ENCODE results near the gene HUWE1. TPM values are rescaled to one million over a fixed set of nuclear protein-coding genes. Genes with fewer than 3 reads are reported as not detected.
A peak's percentile ranks its signal among the peaks of the same experiment; 100 is the strongest.
"Not testable (repeated sequence)": the region's sequence is repeated elsewhere in the genome, so short reads cannot be mapped to it uniquely, and the experiment has no call there.

Gene HUWE1
- total RNA-seq, 2 donors from 2014 or later: 111 to 116 TPM

- Histone ChIP-seq H3K36me3 (peaks cover 89% of the 10 kb centered on the region), H3K4me3 (no peak overlapping the region), H3K27me3 (no peaks in the 10 kb centered on the region), H3K4me1 (no peaks in the 10 kb centered on the region), H3K27ac (no peak overlapping the region), H3K9me3 (no peaks in the 10 kb centered on the region)
- TF ChIP-seq CTCF (IDR thresholded peaks at IDR 0.05): no peak
- DNase-seq (ENCODE audit: low spot score): no peak
Observed at GRCh38 chrX:53547668-53548067, 138.9 kb downstream of the HUWE1 start.

DNA sequence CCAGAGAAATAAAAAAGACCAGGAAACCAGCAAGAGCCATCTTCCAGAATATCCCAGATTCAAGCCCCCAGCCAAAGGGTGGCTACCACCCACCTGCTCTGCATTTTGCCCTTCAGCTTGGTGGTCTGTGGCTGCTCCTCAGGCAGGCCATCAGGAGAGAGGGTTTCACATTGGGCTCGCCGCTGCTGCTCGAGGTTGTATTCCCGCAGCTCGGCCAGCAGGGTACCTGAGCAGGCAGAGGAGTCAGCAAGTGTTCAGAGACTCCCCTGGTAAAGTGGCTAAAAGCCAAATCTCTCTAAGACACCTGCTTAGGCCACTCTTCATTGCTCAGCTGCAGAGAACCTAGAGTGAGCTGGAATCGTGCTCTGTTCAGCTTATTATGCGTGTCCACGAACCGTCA, 141.6 kb downstream of the HUWE1 start:
- DNase-seq (ENCODE audit: low spot score): no peak
- Histone ChIP-seq H3K36me3 (peaks cover 88% of the 10 kb centered on the region), H3K9me3 (no peaks in the 10 kb centered on the region), H3K4me1 (no peaks in the 10 kb centered on the region), H3K4me3 (no peak overlapping the region), H3K27me3 (no peaks in the 10 kb centered on the region), H3K27ac (no peak overlapping the region)
- no peak for TF ChIP-seq CTCF (IDR thresholded peaks at IDR 0.05)

DNA sequence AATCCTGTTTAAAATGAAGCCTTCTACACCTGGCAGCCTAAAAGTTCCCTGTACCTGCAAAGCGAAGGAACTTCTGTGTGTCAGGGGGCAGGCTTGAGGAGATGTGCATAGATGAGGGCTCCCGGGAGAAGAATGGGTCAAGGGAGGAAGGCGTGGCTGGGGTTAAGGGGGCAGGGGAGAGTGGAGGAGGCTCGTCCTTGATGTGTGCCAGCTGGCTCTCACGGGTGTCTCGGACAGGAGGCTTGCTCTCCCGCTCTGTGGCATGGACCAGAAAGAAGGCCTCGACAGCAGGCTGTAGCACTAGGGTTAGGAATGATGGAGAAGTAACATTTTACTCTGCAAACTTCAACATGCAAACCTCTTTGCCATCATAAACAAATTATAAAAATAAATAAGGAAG, 147.7 kb downstream of the HUWE1 start:
- Histone ChIP-seq H3K9me3 (no peaks in the 10 kb centered on the region), H3K27ac (no peak overlapping the region), H3K4me3 (no peak overlapping the region), H3K36me3 (peaks cover 90% of the 10 kb centered on the region), H3K27me3 (no peaks in the 10 kb centered on the region), H3K4me1 (no peaks in the 10 kb centered on the region)
- no peak for TF ChIP-seq CTCF (IDR thresholded peaks at IDR 0.05)
- DNase-seq (ENCODE audit: low spot score): no peak

- H3K9me3 ChIP-seq: not testable (repeated sequence)
- H3K36me3 ChIP-seq: peaks cover 36% of the 10 kb centered on the region
Observed at GRCh38 chrX:53531255-53531966, 155.1 kb downstream of the HUWE1 start.

GRCh38 chrX:53526999-53527398, 159.5 kb downstream of the HUWE1 start:
- Histone ChIP-seq H3K27ac (no peak overlapping the region), H3K36me3 (no peaks in the 10 kb centered on the region)
- TF ChIP-seq CTCF (IDR thresholded peaks at IDR 0.05): no peak

More at GRCh38 chrX:53531255-53531966, 155.1 kb downstream of the HUWE1 start:
- DNase-seq (ENCODE audit: low spot score); H3K4me3 ChIP-seq; H3K4me1 ChIP-seq; H3K27me3 ChIP-seq: not testable (repeated sequence)
- peak overlapping the region in 1 of 2 donors; percentile 16 for H3K27ac ChIP-seq

DNA sequence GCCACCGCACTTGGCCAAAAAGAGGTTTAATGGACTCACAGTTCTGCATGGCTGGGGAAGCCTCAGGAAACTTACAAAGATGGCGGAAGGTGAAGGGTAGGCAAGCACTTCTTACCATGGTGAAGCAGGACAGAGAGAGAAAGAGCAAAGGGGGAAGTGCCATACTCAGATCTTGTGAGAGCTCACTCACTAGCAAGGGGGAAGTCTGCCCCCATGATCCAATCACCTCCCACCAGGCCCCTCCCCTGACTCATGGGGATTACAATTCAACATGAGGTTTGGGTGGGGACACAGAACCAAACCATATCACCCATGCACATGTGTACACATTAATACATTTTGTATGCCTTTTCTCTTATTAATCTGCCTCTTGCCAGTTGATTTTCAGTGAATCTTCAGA, 175.2 kb downstream of the HUWE1 start:
- Histone ChIP-seq H3K4me1 (no peaks in the 10 kb centered on the region), H3K36me3 (no peaks in the 10 kb centered on the region), H3K4me3 (no peak overlapping the region), H3K27me3 (no peaks in the 10 kb centered on the region), H3K27ac (no peak overlapping the region), H3K9me3 (no peaks in the 10 kb centered on the region)
- no peak for TF ChIP-seq CTCF (IDR thresholded peaks at IDR 0.05)
- no peak for DNase-seq (ENCODE audit: low spot score)

More at GRCh38 chrX:53526999-53527398, 159.5 kb downstream of the HUWE1 start:
- Histone ChIP-seq H3K9me3 (peaks cover 0 to 9% of the 10 kb centered on the region in 2 donors), H3K4me3 (no peak overlapping the region), H3K4me1 (no peaks in the 10 kb centered on the region), H3K27me3 (no peaks in the 10 kb centered on the region)
- DNase-seq (ENCODE audit: low spot score): no peak

GRCh38 chrX:53504035-53504434, 182.5 kb downstream of the HUWE1 start:
- not testable (repeated sequence) for H3K36me3 ChIP-seq; DNase-seq (ENCODE audit: low spot score); H3K4me3 ChIP-seq; H3K9me3 ChIP-seq; H3K27ac ChIP-seq; H3K27me3 ChIP-seq; H3K4me1 ChIP-seq

Data from right atrium auricular region (tissue), 2 donors.